ENCODE measurements around the gene ADAMTS18.

Gene ADAMTS18

GRCh38 chr16:77402118-77402517, 32.7 kb downstream of the ADAMTS18 start:
- Histone ChIP-seq H3K27me3 (ENCODE audit: insufficient read depth, low read depth) (peaks cover 39% of the 10 kb centered on the region; the same call in 1 of the 2 replicates), H2AFZ (ENCODE audit: low read depth) (no peak overlapping the region), H3K4me3 (IDR thresholded peaks at IDR 0.05; ENCODE audit: insufficient read depth, low read depth, low read length) (no peak overlapping the region), H3K79me2 (ENCODE audit: insufficient read depth, low read depth) (no peaks in the 10 kb centered on the region), H3K27ac (no peak overlapping the region), H3K4me1 (ENCODE audit: low read depth, poor library complexity, severe bottlenecking) (no peaks in the 10 kb centered on the region), H3K4me2 (no peak overlapping the region), H3K9ac (no peak overlapping the region), H4K20me1 (ENCODE audit: insufficient read depth) (no peaks in the 10 kb centered on the region), H3K36me3 (ENCODE audit: insufficient read depth) (no peaks in the 10 kb centered on the region)
- no peak for TF ChIP-seq CTCF (conservative IDR thresholded peaks at IDR 0.05; ENCODE audit: low read depth, low read length)

GRCh38 chr16:77399546-77399945, 35.3 kb downstream of the ADAMTS18 start:
- Histone ChIP-seq H3K9ac (no peak overlapping the region), H3K79me2 (ENCODE audit: insufficient read depth, low read depth) (no peaks in the 10 kb centered on the region), H3K4me1 (ENCODE audit: low read depth, poor library complexity, severe bottlenecking) (no peaks in the 10 kb centered on the region), H3K4me3 (IDR thresholded peaks at IDR 0.05; ENCODE audit: insufficient read depth, low read depth, low read length) (no peak overlapping the region), H4K20me1 (ENCODE audit: insufficient read depth) (no peaks in the 10 kb centered on the region), H3K27me3 (ENCODE audit: insufficient read depth, low read depth) (peaks cover 14% of the 10 kb centered on the region; the same call in 1 of the 2 replicates), H3K36me3 (ENCODE audit: insufficient read depth) (no peaks in the 10 kb centered on the region), H3K4me2 (no peak overlapping the region), H2AFZ (ENCODE audit: low read depth) (no peak overlapping the region), H3K27ac (no peak overlapping the region)
- no peak for TF ChIP-seq CTCF (conservative IDR thresholded peaks at IDR 0.05; ENCODE audit: low read depth, low read length)

- H3K9ac ChIP-seq = no peak overlapping the region
- peaks cover 10% of the 10 kb centered on the region; the same call in 1 of the 2 replicates for H3K27me3 ChIP-seq (ENCODE audit: insufficient read depth, low read depth)
- no peaks in the 10 kb centered on the region for H3K4me1 ChIP-seq (ENCODE audit: low read depth, poor library complexity, severe bottlenecking)
- no peaks in the 10 kb centered on the region for H4K20me1 ChIP-seq (ENCODE audit: insufficient read depth)
- no peak for TF ChIP-seq CTCF (conservative IDR thresholded peaks at IDR 0.05; ENCODE audit: low read depth, low read length)
- H3K4me3 ChIP-seq (IDR thresholded peaks at IDR 0.05; ENCODE audit: insufficient read depth, low read depth, low read length) = no peak overlapping the region
- no peaks in the 10 kb centered on the region for H3K36me3 ChIP-seq (ENCODE audit: insufficient read depth)
- H2AFZ ChIP-seq (ENCODE audit: low read depth) = no peak overlapping the region
- H3K27ac ChIP-seq = no peak overlapping the region
- H3K79me2 ChIP-seq (ENCODE audit: insufficient read depth, low read depth) = no peaks in the 10 kb centered on the region
- H3K4me2 ChIP-seq = no peak overlapping the region
Observed at GRCh38 chr16:77399066-77399465, 35.8 kb downstream of the ADAMTS18 start.

GRCh38 chr16:77398495-77398894, 36.3 kb downstream of the ADAMTS18 start:
- Histone ChIP-seq H3K79me2 (ENCODE audit: insufficient read depth, low read depth) (no peaks in the 10 kb centered on the region), H3K27ac (no peak overlapping the region), H3K4me2 (no peak overlapping the region), H4K20me1 (ENCODE audit: insufficient read depth) (no peaks in the 10 kb centered on the region), H3K27me3 (ENCODE audit: insufficient read depth, low read depth) (peaks cover 7% of the 10 kb centered on the region; the same call in 1 of the 2 replicates), H2AFZ (ENCODE audit: low read depth) (no peak overlapping the region), H3K9ac (no peak overlapping the region), H3K4me3 (IDR thresholded peaks at IDR 0.05; ENCODE audit: insufficient read depth, low read depth, low read length) (no peak overlapping the region), H3K36me3 (ENCODE audit: insufficient read depth) (no peaks in the 10 kb centered on the region), H3K4me1 (ENCODE audit: low read depth, poor library complexity, severe bottlenecking) (no peaks in the 10 kb centered on the region)
- TF ChIP-seq CTCF (conservative IDR thresholded peaks at IDR 0.05; ENCODE audit: low read depth, low read length) = no peak

Measured in KMS-11 (cell line).